Suppressor macrophage treated with lipopolysaccharide for 4 hours (primary cell): ENCODE measurements around the gene RGS9BP.
"Not testable (repeated sequence)": the region's sequence is repeated elsewhere in the genome, so short reads cannot be mapped to it uniquely, and the experiment has no call there.

ENCODE experiments used
- DNase-seq: peaks from one replicate; pipeline ENCODE4 v3.0.0-alpha.2; 2020

Gene RGS9BP, protein sequence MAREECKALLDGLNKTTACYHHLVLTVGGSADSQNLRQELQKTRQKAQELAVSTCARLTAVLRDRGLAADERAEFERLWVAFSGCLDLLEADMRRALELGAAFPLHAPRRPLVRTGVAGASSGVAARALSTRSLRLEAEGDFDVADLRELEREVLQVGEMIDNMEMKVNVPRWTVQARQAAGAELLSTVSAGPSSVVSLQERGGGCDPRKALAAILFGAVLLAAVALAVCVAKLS

DNA sequence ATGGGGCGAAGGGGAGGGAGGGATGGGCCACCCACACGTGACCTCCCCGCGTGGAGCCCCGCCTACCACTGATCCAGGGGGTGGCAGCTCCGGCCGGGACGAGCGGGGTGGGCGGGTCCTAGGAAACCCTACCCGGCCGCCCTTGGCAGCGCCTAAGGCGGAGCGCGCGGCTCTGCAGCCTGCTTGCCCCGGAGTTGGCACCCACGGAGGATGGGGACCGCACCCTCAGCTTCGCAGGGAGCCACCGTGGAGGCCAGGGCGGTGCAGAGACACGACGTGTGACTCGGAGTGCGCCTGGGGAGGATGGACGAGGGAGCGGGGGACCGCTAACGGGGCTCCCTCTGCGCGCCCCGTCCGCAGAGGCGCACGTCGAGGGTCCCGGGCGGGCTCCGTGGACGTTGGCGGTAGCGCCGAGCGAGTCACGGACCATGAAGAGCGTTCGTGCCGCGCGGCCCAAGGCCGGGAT is at the start of gene RGS9BP:
Gene RGS9BP (plus strand): TSS at position 129 of the 466 bp plus-strand sequence. CDS start 416 bp downstream, outside the sequence.
- DNase-seq = peak; percentile 85

DNA sequence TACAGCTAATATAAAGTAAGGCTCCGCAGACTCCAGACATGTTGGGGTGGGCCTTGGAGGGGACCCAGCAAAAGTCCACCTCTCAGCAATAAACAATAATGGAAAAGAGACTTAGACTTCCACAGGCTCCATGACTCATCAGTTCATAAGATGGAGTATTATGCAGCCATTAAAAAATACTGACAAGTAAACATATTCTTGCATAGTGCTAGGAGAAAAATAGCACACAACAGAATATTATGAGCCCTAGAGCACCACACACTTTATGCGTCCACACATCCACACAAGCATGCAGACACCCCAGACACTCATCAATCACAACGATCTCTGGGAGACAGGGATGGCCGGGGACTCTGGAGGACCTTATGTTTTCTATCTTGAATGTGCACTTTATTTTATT is 48.7 kb upstream of the RGS9BP start:
- no peak for DNase-seq

DNA sequence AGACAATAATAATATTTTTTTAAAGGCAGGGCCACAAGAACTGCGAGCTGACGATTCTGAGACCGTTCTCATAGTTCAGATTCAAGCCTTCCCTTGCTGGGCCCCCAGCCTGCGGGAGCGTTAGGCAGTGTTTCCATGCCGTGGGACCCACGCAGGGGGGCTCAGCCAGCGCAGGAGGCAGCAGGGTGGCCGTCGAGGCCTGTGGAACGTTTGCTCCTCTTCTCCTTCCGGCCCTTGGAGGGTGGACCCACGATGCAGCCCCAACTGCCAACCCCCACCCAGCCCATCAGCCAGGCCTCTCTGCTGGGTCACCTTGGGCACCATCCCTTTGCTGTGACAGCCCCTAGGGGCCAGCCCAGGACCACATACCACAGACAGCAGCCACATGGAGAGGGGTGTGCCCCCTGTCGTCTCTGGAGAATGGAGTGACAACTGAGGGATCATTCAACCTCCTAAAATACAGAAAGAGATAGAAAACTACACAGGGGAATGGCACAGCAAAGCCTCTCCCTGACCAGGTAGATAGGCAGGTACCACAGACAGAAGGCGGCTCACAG is 47.9 kb upstream of the RGS9BP start:
- no peak for DNase-seq

DNA sequence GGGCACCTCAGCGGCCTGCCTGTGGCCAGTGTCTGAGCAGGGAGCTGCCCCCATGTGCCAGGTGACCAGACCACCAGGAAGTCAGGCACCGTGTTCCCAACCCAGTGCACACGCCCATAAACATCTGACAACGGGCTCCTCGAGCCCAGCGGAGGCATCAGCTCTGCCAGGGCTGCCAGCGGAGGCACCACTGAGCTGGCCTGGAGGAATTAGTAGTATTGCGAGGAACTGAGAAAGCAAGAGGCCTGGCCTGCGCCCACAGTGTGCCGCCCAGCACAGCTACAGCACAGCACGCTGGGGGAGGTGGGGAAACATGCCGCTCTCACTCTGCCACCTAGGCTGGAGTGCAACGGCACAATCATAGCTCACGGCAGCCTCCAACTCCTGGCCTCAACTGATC is 45.3 kb upstream of the RGS9BP start:
- DNase-seq = no peak

DNA sequence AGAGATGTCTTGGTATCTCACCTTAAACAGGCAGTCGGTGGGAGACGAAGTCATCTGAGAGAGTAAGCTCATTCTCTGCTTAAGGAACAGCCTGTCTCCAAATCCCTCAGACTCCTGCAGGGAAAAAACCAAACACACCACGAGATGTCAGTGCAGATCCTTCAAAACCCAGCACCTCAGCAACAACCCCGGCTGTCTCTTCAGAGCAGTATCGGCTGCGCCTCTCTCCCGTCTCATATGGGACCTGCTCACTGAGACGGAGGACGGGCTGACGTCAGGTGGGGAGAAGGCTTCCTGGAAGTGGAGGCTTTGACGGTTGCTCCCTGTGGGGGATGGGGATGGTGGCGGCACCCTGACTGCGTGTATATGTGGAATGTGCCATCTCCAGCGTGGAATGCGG is 44.3 kb upstream of the RGS9BP start:
- no peak for DNase-seq

DNA sequence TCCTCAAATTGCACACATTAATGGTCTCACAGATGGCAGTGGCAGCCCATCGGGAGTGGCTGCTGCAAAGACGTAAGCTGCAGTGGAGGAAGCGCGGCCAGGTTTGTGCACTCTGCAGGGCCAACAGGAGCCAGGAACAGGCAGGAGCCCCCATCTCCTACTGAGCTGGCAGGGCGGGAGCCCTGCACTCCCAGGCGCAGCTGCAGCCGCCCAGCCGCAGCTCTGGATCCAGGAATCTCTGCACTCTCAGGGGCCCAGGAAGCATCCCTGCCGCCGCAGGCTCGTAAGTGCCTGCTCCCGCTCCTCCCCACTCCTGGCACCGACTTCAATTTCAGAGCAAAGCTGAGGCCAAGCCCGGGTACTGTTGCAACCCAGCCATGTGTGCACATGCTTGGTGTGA is 38.2 kb upstream of the RGS9BP start:
- DNase-seq = no peak

DNA sequence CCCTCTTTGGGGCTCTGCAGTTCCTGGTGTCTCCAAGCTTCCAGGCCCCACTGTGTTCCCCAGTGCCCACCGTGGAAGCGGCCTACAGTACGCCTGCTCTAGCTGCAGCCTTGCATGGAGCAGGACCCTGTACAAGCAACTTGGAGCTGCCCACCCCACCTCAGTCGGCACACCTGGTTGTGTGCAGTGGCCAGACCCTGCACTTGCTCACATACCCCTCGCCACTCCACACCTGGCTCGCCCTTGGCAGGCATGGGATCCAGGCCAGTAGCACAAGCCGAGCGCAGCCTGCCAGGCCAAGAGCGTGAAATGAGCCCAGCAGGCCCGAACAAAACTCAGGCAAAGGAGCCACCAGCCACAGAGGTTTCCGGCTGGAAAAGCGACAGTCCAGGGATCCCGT is 37.0 kb upstream of the RGS9BP start:
- DNase-seq = no peak

DNA sequence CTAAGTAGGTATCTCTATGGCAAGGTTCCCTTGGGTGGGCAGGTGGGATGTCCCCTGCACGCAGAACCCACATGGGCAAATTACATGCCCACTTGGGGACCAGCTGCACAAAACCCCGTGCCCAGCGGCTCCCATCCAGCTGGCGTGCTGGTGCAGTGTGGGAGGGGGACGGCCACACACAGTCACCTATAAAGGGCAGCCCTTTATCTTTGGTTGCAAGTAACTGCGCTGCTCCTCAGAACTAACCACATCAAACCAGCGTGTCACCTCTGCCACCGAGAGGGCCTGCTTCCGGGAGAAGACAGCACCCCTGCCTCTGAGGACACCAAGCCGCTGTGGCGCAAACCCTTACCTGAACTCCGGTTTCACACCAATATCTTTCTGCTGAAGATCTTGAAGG is 32.9 kb upstream of the RGS9BP start:
- no peak for DNase-seq

DNA sequence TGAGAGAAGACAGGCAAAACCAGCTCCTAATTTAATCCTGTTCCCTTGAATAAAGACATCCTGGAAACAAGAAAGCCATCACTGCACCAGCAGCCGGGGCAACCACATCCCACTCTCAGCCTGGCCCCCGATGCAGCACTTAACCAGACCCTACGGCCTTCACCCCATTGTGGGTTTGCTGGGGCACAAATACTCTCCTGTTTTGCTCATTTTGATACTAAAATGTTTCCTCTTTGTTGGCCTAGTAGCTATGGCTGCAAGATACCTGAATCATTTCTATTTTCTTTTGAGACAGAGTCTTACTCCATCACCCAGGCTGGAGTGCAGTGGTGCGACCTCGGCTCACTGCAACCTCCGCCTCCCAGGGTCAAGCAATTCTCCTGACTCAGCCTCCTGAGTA is 29.1 kb upstream of the RGS9BP start:
- no peak for DNase-seq

DNA sequence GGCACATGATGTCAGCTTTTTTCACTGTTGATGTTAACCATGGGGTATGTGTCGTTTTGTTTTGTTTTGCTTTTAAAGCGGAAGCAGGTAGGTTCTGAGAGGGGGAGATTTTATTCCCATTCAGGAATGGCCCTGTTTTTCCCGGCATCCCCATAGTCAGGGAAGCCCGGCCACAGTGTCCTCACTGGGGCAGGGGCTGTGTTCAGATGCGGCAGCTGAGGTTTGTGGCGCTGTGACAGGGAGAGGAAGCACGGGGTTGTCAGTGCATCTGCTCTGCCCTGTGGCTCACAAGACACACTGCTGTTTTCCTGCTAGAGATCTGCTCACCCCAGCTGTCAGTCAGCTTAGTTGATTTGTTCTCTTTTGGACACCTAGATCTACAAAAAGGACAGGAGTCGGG is 28.3 kb upstream of the RGS9BP start:
- no peak for DNase-seq

DNA sequence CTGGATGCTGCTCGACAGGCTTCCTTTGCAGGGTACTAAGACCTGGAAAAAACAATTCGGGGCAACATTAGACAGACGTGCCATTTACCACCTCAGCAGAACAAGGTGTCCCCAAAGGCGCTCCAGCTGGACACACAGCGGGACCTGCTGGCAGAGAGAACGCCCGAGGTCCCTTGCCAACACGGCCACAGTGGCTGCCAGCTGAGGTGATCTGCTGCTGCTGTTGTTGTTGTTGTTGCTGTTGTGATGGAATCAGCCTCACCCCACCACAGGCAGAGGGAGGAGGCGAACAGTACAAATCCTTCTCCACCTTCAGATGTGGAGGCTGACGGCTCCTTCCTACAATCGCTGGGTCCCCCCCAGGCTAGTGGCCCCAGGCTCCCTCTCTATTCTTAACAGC is 25.9 kb upstream of the RGS9BP start:
- DNase-seq = no peak

DNA sequence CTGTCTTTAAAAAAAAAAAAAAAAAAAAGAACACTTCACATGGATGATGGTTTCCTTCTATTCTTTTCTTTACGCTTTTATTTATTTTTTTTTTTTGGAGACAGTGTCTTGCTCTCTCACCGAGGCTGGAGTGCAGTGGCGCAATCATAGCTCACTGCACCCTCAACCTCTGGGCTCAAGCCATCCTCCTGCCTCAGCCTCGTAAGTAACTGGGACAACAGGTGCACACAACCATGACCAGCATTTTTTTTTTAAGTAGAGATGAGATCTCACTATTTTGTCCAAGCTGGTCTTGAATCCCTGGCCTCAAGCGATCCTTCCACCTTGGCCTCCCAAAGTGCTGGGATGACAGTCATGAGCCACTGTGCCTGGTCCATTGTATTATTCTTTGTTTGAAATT is 25.0 kb upstream of the RGS9BP start:
- DNase-seq = no peak

DNA sequence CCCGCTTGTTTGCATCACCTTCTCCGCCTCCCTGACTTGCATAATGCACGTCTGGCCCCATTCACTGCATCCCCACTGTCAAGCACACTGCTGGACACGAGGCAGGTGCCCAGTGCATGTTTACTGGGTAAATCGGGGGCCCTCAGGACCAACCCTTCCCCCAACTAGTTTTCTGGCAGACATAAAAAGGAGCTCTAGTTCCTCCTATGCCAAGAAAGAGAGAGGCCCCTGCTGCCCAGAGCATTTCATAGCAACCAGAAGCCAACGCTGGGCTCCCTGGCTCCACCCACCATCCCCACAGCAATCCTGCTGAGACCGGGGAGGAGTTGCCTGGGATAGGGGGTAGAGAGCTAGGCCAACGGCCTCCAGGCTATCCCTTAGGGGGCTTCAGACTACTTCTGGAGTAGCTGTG is 23.9 kb upstream of the RGS9BP start:
- no peak for DNase-seq

DNA sequence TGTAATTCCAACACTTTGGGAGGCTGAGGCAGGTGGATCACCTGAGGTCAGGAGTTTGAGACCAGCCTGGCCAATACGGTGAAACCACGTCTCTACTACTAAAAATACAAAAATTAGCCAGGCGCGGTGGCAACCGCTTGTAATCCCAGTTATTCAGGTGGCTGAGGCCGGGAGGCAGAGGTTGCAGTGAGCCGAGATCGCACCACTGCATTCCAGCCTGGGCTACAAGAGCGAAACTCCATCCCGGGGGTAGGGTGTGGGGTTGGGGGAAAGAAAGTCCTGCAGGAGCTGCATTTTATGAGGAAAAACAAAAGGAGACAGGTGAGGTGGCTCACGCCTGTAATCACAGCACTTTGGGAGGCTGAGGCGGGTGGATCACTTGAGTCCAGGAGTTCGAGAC is 23.3 kb upstream of the RGS9BP start:
- DNase-seq = not testable (repeated sequence)

DNA sequence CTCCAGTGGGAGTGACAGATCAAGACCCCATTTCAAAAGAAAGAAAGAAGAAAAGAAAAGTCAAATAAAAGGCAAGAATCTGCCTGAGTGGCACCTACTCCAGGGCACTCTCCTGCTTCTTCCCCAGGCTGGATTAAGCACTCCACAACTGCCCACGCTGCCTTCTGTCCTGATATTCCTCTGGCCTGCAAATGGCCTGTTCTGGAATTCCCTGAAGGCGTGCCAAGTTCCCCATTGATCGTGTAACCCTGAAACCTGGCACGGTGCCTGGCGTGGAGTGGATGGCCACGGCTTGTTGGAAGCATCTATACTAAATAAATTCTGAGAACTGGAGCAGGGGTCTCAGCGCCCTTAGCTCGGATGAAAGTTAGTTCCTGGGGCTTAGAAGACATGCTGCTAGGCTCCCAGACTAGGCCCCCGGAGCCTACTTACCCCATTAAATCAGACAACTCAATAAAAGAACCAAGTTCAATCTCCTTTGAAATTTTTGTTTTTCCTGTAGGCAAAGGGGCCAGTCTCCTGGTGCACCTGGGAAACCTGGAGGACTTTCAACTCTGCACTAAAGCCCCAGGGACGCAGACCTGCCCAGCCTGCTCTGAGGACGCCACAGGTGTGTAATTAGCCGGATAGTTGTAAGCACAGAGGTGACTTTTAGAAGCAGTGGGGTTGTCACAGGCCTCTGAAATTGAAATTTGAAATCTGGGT is 22.6 kb upstream of the RGS9BP start:
- DNase-seq = no peak

DNA sequence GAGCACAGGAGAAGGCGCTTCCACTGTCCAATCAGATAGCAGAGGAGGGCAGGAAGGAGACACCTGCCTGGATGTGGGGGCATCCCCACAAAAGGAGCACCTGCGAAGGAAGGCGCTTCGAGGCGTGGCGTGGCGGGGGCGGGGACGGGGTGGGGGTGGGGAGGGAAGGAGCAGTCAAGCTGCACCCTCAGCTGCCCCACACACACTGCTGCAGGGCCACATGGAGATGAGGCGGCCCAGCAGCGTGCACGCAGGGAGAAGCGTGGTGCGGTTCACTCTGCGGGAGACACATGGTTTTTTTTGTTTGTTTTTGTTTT is 22.1 kb upstream of the RGS9BP start:
- DNase-seq = no peak

DNA sequence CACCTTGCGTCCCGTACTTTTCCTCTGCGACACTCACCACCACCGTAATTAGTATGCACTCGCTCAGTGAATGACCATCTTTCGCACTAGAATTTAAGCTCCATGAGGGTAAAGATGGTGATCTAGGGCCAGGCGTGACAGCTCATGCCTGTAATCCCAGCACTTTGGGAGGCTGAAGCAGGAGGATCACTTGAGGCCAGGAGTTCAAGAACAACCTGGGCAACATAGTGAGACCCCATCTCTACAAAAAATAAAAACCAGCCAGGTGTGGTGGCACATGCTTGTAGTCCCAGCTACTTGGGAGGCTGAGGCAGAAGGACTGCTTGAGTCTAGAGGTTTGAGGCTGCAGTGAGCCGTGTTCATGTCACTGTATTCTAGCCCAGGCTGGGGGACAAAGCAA is 19.3 kb upstream of the RGS9BP start:
- not testable (repeated sequence) for DNase-seq

DNA sequence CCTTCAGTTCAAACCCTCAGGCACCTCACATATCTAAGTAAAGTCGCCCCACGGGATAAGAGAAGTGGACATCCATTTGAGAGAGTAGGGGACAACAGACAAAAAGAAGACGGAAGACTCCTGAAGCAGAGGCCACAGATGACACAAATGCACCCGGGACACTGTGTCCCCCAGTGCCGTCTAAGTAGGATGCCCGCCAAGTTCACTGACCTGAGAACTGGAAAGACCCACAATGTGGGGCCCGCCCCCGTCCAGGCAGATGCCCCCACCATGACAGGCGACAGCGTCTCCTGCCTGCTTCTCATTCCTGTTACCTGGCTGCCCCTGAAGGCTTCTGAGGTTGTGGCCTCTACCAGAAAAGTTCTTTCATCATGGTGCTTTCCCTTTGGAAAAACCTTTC is 17.6 kb upstream of the RGS9BP start:
- DNase-seq = no peak

DNA sequence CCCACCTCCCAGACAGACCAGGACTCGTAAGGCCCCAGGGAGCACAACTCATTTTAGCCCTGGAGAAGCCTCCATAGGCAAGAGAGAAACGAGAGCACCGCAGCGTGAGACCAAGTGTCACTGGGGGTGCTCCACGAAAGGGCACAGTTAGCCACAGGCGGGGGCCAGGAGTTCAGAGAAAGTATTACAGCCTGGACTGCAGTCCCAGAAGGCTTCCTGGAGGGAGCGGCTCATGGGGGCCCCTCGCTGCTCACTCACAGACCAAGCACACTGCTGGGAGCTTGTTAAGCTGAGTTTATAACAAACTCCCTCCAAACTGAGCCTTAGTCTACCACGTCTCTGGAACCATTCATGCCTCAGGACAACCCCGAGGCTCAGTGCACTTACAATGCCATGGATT is 17.1 kb upstream of the RGS9BP start:
- no peak for DNase-seq

DNA sequence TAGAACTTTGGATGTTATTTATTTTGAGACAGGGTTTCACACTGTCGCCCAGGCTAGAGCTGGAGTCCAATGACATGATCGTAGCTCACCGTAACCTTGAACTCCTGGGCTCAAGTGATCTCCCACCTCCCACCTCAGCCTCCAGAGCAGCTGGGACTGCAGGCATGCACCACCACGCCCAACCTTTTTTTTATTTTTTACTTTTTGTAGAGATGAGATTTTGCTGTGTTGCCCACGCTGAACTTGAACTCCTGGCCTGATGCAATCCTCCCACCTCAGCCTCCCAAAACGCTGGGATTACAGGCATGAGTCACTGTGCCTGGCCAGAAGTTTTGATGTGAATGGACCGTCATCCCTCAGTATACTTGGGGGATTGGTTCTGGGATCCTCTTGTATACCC is 14.3 kb upstream of the RGS9BP start:
- no peak for DNase-seq

DNA sequence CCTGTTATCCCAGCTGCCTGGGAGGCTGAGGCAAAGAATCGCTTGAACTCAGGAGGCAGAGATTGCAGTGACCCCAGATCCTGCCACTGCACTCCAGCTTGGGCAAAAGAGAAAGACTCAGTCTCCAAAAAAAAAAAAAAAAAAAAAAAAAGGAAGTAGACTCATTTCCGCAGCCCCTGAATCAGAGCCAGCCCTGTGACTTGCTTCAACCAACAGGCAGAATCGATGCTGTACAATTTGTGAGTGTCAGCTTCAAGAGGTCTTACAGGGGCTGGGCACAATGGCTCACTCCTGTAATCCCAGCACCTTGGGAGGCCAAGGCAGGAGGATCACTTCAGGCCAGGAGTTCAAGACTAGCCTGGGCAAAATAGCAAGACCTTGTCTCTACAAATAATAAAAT is 13.5 kb upstream of the RGS9BP start:
- DNase-seq = peak; percentile 74

DNA sequence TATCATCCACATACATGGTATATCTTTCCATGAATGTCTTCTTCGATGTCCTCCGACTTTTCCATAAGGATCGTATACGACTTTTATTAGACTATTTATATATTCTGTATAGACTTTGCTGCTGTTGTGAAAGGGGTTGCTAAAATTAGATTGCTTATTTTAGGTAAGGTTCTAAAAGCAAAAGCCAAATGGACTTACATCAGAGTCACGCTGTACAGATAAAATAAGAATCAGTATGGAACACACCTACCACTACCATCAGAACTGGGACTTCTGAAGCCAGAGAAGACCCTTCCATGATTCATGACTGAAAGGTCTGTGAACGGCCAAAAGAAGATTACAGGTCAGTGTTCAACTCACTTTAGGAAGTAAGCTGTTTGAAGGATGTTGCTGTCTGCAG is 9.6 kb upstream of the RGS9BP start:
- no peak for DNase-seq

DNA sequence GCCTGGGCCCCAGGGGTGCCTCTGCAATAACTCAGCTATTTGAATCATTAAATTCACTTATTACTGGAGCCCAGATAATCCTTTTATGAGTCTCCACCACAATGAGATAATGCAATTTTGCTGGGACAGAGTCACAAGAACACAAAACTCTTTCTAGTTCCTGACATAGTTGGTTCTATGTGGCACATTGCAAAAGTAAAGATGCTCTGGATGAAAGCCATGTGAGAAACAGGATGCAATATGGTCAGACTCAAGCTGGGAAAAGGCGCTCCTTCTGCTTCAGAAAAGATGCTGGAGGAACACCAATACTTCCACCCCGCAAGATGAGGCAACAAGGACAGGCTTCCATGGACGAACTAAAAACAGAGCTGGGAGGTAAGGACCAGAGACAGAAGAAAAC is 6.3 kb upstream of the RGS9BP start:
- DNase-seq = no peak

DNA sequence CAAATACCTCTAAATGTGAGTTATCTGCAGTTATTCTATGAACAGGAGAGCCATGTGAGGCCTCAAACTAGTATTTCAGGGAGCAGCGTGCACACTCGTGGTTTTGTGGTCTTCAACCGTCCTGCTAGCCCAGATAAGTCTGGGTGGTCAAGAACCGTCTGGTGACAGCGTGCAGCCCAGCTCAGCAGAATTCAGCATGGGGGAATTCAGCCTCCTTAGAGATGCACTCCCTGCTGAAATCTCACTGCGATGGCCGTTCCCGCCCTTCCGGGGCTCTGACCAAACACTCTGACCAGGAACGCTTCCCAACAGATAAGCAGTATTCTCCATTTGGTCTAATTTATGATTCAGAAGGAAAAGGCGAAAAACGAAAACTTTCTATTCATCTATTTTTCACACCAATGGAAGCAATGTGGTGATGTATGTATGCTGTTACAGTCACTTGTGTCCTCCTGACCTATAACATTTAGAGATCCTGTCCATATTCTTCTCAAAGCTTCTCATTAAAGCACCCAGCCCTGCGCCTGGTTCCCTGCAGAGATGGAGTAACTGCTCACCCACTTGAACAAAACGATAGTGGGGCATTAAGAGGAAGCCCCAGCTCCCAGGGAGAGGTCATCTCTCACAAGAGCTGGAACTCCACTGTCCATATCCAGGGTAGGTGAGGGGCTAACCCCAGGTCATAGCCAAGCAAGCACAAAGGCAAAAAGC is 3.6 kb upstream of the RGS9BP start:
- peak; percentile 19 for DNase-seq
